AG04450 (cell line): ENCODE measurements around the gene OTOGL. TPM values are rescaled to one million over a fixed set of nuclear protein-coding genes. Genes with fewer than 3 reads are reported as not detected.

Source experiments
- CTCF ChIA-PET: fragments of 300-600, 350-600 bp; formaldehyde crosslinking; extraction: SDS; loops from one replicate; lab custom pipeline; 2022; ENCODE audit warnings: antibody characterized with exemption, inconsistent platforms; lab: Charles Lee
- POLR2A ChIA-PET: fragments of 350-600 bp; formaldehyde crosslinking; extraction: SDS; loops from one replicate; lab custom pipeline; 2021; ENCODE audit warnings: antibody characterized with exemption, inconsistent platforms; lab: Yijun Ruan, JAX
- DNase-seq: peaks from one replicate; pipeline ENCODE4 v3.0.0-alpha.2; 2011; ENCODE audit warnings: low read depth, low spot score
- H3K27ac ChIP-seq: one replicate; pipeline ENCODE4 v1.5.1; 2012; ENCODE audit warnings: low read depth, low read length, control low read depth
- H3K27me3 ChIP-seq: one replicate; pipeline ENCODE4 v1.6.0; 2012; ENCODE audit warnings: low read length; ENCODE audit not compliant: control insufficient read depth, insufficient read depth
- H3K4me3 ChIP-seq: 2 replicates; pipeline ENCODE4 v1.5.1; 2011; ENCODE audit warnings: mild to moderate bottlenecking, low read depth, low read length, control low read depth
- H3K9me3 ChIP-seq: 2 replicates; pipeline ENCODE4 v1.5.1; 2012; ENCODE audit warnings: low read length; ENCODE audit not compliant: control insufficient read depth, insufficient read depth
- polyA plus RNA-seq: library from polyadenylated mRNA; depleted of rRNA; stranded (reverse); fragments of >200 nt; gene quantifications from 2 replicates; pipeline ENCODE4 v1.2.3, GENCODE V29; 2011
- TF ChIP-seq, protein P1 (sequence below): IDR thresholded peaks from 2 replicates; pipeline ENCODE4 v1.5.1; 2011; ENCODE audit warnings: low read depth, low read length, control low read depth, inconsistent platforms

Gene OTOGL
- polyA plus RNA-seq, 1 experiment: 0.07 TPM

DNA sequence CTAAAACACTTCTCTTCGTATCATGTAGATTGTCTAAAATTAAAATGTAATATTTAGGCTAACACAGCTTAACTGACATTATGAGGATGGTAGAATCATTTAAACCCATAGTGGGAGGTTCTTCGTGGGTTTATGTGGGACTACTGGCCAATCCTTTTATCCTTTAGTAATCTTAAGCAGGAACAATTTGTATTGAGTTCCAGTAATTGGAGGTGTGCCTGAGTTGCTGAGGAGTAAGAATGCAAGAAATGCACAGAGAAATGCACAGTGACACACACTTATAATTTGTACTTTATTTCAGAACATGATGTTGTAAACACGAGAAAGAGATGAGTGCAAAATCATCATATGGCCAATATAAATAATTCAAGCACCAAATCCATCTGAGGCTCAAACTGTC lies 22.3 kb downstream of the OTOGL start:
- no peaks in the 10 kb centered on the region for H3K9me3 ChIP-seq
- no peak overlapping the region for H3K27ac ChIP-seq
- ChIA-PET POLR2A (no interaction called here), CTCF (no interaction called here)
- DNase-seq: no peak
- no peaks in the 10 kb centered on the region for H3K27me3 ChIP-seq
- TF ChIP-seq, protein P1, sequence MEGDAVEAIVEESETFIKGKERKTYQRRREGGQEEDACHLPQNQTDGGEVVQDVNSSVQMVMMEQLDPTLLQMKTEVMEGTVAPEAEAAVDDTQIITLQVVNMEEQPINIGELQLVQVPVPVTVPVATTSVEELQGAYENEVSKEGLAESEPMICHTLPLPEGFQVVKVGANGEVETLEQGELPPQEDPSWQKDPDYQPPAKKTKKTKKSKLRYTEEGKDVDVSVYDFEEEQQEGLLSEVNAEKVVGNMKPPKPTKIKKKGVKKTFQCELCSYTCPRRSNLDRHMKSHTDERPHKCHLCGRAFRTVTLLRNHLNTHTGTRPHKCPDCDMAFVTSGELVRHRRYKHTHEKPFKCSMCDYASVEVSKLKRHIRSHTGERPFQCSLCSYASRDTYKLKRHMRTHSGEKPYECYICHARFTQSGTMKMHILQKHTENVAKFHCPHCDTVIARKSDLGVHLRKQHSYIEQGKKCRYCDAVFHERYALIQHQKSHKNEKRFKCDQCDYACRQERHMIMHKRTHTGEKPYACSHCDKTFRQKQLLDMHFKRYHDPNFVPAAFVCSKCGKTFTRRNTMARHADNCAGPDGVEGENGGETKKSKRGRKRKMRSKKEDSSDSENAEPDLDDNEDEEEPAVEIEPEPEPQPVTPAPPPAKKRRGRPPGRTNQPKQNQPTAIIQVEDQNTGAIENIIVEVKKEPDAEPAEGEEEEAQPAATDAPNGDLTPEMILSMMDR: no peak
- H3K4me3 ChIP-seq: no peak overlapping the region

DNA sequence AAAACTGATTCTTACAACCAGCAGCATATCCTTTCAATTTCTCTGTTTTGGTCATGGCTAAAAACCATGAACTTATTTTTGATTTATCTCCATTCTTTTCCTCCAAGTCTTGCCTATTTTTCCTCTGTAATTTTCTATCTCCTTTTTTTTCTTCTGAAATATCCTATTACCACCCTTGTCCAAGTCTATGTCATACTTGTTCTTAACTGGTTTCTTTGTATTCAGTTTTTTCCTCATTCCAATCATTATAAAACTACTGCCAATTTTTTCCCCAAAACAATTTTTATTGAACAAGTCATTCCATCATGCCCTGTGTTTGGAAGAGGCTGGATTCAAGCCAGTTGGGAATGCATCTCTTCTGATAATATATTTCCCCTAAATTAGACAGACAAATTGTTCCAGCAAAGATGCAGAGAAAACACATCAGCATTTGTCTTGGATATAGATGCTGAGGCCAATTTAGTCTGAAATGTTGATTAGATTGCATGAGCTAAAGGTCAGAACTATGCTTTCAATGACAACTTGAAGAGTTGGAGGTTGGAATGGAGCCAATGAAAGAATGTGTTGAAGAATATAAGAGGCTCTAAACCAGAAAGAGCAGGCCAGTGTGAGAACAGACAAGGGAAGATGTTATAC lies 30.7 kb downstream of the OTOGL start:
- no peaks in the 10 kb centered on the region for H3K27me3 ChIP-seq
- no peak overlapping the region for H3K4me3 ChIP-seq
- no peak overlapping the region for H3K27ac ChIP-seq
- ChIA-PET POLR2A (no interaction called here), CTCF (no interaction called here)
- TF ChIP-seq, protein P1: no peak
- no peak for DNase-seq
- no peaks in the 10 kb centered on the region; the same call in 1 of the 2 replicates for H3K9me3 ChIP-seq

DNA sequence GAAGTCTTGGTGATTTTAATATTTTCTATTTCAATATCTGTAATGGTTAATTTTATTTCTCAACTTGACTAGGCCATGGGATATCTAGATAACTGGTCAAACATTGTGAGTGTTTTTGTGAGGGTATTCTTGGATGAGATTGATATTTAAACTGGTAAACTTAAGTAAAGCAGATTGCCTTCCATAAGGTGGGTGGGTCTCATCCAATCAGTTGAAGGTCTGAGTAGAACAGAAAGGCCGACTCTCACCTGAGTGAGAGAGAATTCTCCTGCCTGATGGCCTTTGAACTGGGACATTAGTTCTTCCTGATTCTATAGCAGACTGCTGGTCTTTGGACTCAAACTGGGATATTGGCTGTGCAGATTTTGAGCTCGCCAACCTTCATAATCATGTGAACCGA lies 36.3 kb downstream of the OTOGL start:
- ChIA-PET POLR2A (no interaction called here), CTCF (interaction anchor here (0.5 kb wide), 1 partner anchor 331 kb away, joined by 4 read pairs; no protein-coding TSS in a partner anchor)
- TF ChIP-seq, protein P1: no peak
- Histone ChIP-seq H3K27ac (no peak overlapping the region), H3K9me3 (no peaks in the 10 kb centered on the region), H3K4me3 (no peak overlapping the region), H3K27me3 (no peaks in the 10 kb centered on the region)
- no peak for DNase-seq

DNA sequence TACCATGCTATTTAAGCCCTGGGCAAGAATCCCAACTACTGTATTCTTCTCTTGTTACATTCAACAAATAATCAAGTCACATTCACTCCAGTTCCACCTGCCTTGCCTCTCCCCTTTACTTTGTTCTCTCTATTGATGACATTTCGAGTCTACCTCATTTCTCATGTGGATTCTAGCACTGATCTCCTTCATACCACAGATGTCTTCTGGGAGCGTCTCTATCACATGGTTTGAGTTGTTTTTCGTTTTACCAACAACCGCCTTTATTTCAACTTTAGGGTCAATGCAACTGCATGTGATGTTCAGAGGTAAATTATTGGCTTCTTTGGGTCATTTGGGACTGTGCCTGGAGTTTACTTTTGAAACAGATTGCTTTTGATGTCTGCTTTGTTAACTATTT lies 40.7 kb downstream of the OTOGL start:
- Histone ChIP-seq H3K27me3 (no peaks in the 10 kb centered on the region), H3K9me3 (no peaks in the 10 kb centered on the region), H3K27ac (no peak overlapping the region), H3K4me3 (no peak overlapping the region)
- CTCF ChIA-PET: no interaction called here
- TF ChIP-seq, protein P1: no peak
- no peak for DNase-seq
- POLR2A ChIA-PET: no interaction called here

DNA sequence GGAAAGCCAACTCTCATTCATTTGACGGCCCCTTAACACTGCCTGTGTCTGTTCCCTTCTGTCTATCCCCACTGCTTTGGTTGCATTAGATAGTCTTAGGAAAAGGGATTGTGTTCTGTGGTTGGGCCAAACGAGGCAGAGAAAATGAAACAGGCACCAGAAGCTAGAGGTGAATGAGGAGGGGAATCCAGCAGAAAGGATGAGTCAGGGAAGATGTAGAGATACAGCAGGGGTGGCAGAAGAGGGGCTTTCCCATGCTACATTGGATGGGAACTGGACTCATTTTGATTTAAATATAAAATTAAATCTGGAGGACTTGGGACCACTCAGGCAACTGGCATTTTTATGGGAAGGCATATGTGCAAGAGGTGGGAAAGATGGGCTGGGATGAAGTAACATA lies 43.3 kb downstream of the OTOGL start:
- TF ChIP-seq, protein P1: no peak
- ChIA-PET POLR2A (no interaction called here), CTCF (no interaction called here)
- H3K27me3 ChIP-seq: no peaks in the 10 kb centered on the region
- H3K9me3 ChIP-seq: no peaks in the 10 kb centered on the region
- H3K4me3 ChIP-seq: no peak overlapping the region
- H3K27ac ChIP-seq: no peak overlapping the region
- DNase-seq: no peak
